ENCODE data around the gene ROPN1L.

The ROPN1L gene

DNA sequence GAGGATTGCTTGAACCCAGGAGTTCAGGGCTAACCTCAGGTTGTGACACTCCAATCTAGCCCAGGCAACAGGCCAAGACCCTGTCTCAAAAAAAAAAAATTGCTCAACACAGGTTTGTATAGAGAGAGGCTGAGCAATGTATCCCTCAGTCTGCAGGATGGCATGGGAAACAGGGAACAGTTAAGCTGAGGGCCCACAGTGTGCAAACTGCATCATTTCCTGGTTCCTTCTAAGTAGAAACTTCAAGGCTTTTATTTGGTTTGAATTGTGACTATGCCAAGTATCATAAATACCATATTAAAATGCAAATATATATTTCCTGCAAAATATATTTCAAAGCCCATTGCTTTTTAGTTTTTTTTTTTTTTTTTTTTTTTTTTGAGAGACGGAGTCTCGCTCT is 13.7 kb upstream of the ROPN1L start:
- DNase-seq (ENCODE audit: low spot score), result no peak

- DNase-seq (ENCODE audit: low spot score), result no peak
Observed at GRCh38 chr5:10431415-10431814, 10.3 kb upstream of the ROPN1L start.

DNA sequence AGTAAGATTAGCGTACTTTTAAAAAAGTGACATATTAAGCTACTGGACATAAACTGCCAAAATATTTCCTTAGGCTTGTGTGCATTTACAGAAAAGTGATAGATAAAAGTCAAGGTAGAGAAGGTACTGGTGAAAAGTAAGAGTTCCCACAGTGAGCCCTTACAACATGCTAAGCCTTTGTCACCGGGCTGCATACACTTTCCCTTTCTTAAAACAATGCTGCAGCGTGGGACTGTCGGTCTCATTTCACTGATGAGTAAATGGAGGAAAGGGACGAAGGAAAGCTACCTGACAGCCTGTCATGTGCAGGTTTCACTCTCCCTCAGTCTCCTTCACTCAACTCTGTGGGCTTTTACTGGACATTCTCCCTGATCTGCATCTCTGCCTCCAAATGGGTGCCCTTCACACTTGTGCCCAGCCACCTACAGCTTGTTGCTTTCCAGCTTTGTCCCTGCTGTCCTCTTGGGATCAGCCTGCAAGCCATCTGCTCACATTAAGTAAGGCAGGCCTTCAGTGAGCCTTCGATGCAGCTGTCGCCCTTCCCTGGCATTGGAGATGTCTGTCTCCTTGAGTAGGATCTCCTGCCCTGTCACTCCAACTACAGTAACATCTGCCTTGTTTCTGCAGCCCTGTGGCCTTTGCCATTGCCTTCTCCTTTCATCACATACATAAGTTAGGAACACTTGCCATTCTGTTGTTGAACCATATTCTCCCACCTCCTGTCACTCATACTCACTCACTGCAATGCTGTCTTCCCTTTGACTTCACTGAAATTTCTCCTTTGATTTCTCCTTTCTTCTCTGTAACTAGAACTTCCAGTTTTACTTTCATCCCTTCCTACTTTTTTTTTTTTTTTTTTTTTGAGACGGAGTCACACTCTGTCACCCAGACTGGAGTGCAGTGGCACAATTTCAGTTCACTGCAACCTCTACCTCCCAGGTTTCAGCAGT is 9.3 kb upstream of the ROPN1L start:
- no peak for DNase-seq (ENCODE audit: low spot score)

GRCh38 chr5:10434392-10434791 is 7.3 kb upstream of the ROPN1L start:
- no peak for DNase-seq (ENCODE audit: low spot score)

GRCh38 chr5:10438301-10438700 is 3.4 kb upstream of the ROPN1L start:
- DNase-seq (ENCODE audit: low spot score), result no peak

- DNase-seq (ENCODE audit: low spot score), result no peak
Observed at GRCh38 chr5:10439692-10440091, 2.0 kb upstream of the ROPN1L start.

DNA sequence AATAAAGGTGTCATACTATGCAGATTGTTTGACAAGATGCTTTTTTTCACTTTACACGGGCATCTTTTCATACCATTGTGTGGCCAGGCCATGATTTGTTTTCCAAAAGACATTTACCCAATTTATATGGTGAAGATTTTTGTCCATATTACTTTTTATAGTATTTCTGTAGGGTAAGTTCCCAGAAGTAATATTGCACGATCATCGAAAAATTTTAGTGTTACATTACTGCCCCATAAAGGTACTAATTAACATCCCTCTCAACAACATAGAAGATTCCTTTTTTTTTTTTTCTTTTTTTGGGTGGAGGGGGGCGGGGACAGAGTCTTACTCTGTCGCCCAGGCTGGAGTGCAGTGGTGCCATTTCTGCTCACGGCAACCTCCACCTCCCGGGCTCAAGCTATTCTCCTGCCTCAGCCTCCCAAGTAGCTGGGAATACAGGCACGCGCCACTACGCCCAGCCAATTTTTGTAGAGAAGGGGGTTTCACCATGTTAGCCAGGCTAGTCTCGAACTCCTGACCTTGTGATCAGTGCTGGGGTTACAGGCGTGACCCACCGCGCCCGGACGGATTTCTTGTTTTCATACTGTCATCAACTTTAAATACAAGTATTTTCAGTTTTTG is 1.2 kb upstream of the ROPN1L start:
- DNase-seq (ENCODE audit: low spot score), result no peak

GRCh38 chr5:10441992-10442435 is 335 bp downstream of the ROPN1L start:
- DNase-seq (ENCODE audit: low spot score), result no peak

- DNase-seq (ENCODE audit: low spot score), result peak; percentile 38
Observed at GRCh38 chr5:10442576-10442975, 897 bp downstream of the ROPN1L start.

DNA sequence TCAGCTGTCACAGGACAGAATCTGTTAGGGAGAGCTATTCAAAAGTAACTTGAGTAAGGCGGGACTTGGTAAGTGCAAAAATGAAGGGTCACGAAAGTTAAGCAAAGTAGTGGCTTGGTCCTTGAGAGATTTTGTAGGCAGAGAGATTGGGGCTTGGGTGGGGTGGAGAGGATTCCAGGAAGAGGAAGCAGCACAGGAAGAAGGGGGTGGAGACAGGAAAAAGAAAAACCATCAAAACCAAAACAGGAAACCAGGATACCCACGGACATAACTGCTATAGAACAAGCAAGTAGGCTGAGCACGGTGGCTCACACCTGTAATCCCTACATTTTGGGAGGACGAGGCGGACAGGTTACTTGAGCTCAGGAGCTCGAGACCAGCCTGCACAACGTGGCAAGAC is 3.7 kb downstream of the ROPN1L start:
- no peak for DNase-seq (ENCODE audit: low spot score)

DNA sequence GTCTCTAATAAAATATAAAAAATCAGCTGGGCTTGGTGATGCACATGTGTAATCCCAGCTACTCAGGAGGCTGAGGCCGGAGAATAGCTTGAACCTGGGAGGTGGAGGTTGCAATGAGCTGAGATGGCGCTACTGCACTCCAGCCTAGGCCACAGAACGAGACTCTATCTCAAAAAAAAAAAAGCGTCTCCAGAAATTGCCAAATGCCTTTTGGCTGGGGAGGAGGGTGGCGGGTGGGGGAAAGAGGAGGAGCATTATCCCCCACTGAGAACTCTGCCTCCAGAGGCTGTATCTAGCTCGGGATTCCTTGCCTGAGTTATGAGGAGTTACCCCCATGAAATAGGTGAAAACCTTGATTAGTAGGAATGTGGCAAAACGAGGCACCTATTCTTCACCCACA is 4.8 kb downstream of the ROPN1L start:
- no peak for DNase-seq (ENCODE audit: low spot score)

- no peak for DNase-seq (ENCODE audit: low spot score)
Observed at GRCh38 chr5:10447041-10447440, 5.4 kb downstream of the ROPN1L start.

DNA sequence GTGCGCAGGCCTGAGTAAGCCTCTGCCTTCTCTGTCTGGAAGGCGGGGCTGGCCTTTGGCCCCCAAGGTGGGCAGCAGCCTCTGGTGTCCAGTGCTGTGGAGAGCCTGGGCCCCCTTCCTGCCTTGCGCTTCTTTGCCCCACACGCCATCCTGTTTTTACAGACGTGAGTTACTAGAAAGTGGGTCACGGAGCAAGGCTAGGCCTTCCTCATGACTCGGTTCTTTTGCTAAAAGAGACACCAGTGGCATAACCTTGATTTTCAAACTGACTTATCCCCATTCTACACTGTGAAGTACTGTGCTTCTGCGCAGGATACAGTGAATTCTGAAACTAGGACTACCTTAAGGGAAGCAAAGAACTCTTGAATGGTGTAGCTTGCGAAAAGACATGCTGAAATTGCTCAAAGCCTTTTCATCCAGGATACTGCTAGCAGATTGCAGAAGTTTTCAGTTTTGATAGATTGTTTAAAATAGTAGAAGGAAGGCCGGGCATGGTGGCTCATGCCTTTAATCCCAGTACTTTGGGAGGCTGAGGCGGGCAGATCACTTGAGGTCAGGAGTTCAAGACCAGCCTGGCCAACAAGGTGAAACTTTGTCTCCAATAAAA is 7.2 kb downstream of the ROPN1L start:
- DNase-seq (ENCODE audit: low spot score), result no peak

GRCh38 chr5:10451137-10451824 is 9.6 kb downstream of the ROPN1L start:
- DNase-seq (ENCODE audit: low spot score), result no peak

- peak; percentile 90 for DNase-seq (ENCODE audit: low spot score)
Observed at GRCh38 chr5:10452768-10453331, 11.2 kb downstream of the ROPN1L start.

DNA sequence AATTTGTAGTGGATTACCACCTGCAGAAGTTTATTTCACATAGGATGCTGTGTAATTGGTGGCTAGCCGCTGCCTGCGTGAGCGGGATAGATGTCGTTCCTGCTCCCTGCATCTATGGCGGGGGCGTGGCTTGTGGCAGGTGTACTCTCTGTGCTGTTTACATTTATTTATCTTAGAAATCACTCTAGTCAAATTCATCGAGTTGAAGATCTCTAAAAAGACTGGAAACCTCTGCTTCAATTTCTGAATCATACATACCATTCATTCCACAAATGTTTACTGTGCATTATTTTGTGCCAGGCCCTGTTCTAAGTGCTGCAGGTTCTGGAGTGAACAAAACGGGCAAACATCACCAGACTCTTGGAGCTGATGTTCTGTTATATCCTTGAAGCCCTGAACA is 11.9 kb downstream of the ROPN1L start:
- peak; percentile 67 for DNase-seq (ENCODE audit: low spot score)

GRCh38 chr5:10454591-10455276 is 13.1 kb downstream of the ROPN1L start:
- DNase-seq (ENCODE audit: low spot score), result peak; percentile 67

DNA sequence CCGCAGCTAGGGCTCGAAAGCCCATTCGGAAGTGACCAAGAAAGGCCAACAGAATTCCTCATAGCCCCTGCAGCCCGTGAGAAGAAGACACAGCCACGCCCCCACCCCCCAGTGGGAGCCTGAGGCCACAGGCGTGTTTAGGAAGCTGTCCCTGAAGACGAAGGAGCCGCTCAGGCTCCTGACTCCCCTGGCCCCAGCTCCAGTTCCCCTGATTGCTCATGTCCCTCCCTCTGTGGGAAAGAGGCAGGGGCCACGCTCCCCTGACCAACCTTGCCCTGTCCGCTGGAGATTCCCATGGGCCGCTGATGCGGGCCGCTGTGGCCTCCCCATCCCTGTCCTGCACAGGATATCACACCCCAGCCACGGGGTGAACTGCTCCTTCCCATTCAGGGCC is 13.6 kb downstream of the ROPN1L start:
- DNase-seq (ENCODE audit: low spot score), result no peak

DNA sequence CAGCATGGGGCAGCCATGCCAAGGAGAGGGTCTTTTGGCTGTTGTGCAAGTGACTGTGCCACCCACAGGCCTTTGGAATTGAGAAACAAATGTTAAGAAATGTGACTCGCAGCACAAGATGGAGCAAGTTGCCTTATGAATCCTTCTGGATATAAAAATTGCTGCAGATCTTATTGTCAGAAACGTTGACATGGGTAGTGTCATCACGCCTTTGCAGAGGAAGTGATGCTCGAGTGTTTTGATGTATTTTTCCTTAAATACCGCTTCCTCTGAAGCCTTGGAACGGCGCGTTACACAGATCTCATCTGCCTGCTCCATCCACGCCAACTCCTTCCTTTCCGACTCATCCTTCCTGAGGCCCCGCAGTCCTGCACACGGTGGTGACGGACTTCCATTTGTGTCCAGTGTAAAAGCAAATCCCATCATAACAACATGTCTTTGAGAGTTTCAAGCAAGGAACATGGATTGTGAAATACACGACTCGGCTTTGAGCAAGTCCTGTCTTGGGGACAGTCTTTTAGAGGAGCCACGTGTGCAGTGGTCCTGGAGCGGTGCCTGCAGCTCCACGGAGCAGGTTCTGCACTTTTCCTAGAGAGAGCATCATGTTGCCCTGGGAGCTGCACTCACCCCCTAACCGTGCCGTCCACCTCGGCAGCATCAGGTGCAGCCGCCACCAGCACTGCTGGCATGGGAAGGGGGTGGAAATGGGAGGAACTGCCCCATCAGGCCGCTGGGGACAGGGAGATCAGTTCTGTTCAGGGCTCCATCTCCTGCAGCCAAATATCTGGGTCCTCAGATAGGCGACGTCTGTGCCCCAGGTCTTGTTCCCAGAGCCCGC is 15.1 kb downstream of the ROPN1L start:
- no peak for DNase-seq (ENCODE audit: low spot score)

Measured in kidney tubule cell (primary cell).